HepG2 (cell line): ENCODE measurements around the gene HMCN2. TPM values are rescaled to one million over a fixed set of nuclear protein-coding genes. Genes with fewer than 3 reads are reported as not detected.

Experiments
- ATAC-seq: fragments of 200-7000 bp; cut with Tn5 transposase; 3 replicates; pipeline ENCODE4 v1.9.1; 2020; ENCODE audit warnings: mild to moderate bottlenecking, moderate library complexity
- BruUV-seq: library from RNA; stranded (reverse); fragments of 400-500 nt; replicated peaks from 2 replicates; lab custom pipeline; 2021; lab: Mats Ljungman, UMichigan
- CTCF ChIA-PET: fragments of 300-600 bp; formaldehyde crosslinking; extraction: SDS; loops from one replicate; lab custom pipeline; 2021; ENCODE audit warnings: low total read pairs, inconsistent platforms, low intra/inter-chr PET ratio; lab: Yijun Ruan, JAX
- POLR2A ChIA-PET: fragments of 350-600 bp; sonication (Branson Sonifier 250); formaldehyde crosslinking; loops from one replicate; lab custom pipeline; 2020; ENCODE audit warnings: antibody characterized with exemption, inconsistent platforms; lab: Yijun Ruan, JAX
- DNase-seq: peaks from one replicate; pipeline ENCODE4 v3.0.0-alpha.2; 2015; ENCODE audit warnings: low spot score
- FAIRE-seq: peaks from 3 replicates; lab custom pipeline; 2011; peaks lifted over from hg19 to GRCh38; lab: Jason Lieb, UNC
- H2AFZ ChIP-seq: one replicate; pipeline ENCODE4 v1.6.1; 2011; ENCODE audit warnings: low read length, inconsistent platforms
- H3K27ac ChIP-seq: fragments of 300-600 bp; 3 replicates; pipeline ENCODE4 v1.8.0; 2011; ENCODE audit warnings: mixed run types, mild to moderate bottlenecking, mixed read lengths, low read length, inconsistent platforms; ENCODE audit not compliant: insufficient read depth; ENCODE audit errors: extremely low read length
- H3K27me3 ChIP-seq, 2 experiments: fragments of 200-600 bp in 1 of 2; 2 replicates in 1 of 2; 3 replicates in 1 of 2; pipeline versions ENCODE4 v1.6.0 to v1.8.0; 2011; ENCODE audit warnings: low read length in 2 of 2, mild to moderate bottlenecking in 2 of 2, moderate library complexity in 2 of 2, inconsistent platforms in 1 of 2; ENCODE audit not compliant: insufficient read depth in 2 of 2, control insufficient read depth in 1 of 2
- H3K36me3 ChIP-seq, 2 experiments: fragments of 200-600 bp in 1 of 2; replicated peaks in 1 of 2; 2 replicates in 1 of 2; 3 replicates in 1 of 2; pipeline versions ENCODE4 v1.5.1 to v1.8.0; 2011; ENCODE audit warnings: low read length in 2 of 2, inconsistent platforms in 1 of 2; ENCODE audit not compliant: insufficient read depth in 2 of 2, control insufficient read depth in 1 of 2
- H3K4me1 ChIP-seq: 2 replicates; pipeline ENCODE4 v1.5.1; 2012; ENCODE audit warnings: low read length, inconsistent platforms; ENCODE audit not compliant: insufficient read depth
- H3K4me2 ChIP-seq: 2 replicates; pipeline ENCODE4 v1.6.0; 2011; ENCODE audit warnings: low read depth, low read length, inconsistent platforms
- H3K4me3 ChIP-seq, 3 experiments: fragments of 200-600 bp in 1 of 3; sonication (generic), shearing (Covaris generic) in 1 of 3; replicated peaks in 1 of 3; 2 replicates each; pipeline ENCODE4 v1.5.1; 2011 to 2016; ENCODE audit warnings: low read length in 3 of 3, inconsistent platforms in 2 of 3, low read depth in 2 of 3, mild to moderate bottlenecking in 2 of 3, control low read depth in 1 of 3, mixed read lengths in 1 of 3; ENCODE audit not compliant: insufficient read depth in 1 of 3
- H3K79me2 ChIP-seq: one replicate; pipeline ENCODE4 v1.6.1; 2011; ENCODE audit warnings: low read length, inconsistent platforms; ENCODE audit not compliant: insufficient read depth
- H3K9ac ChIP-seq: 2 replicates; pipeline ENCODE4 v1.6.0; 2011; ENCODE audit warnings: mild to moderate bottlenecking, low read depth, low read length, inconsistent platforms; ENCODE audit not compliant: insufficient read depth
- H3K9me3 ChIP-seq: 2 replicates; pipeline ENCODE4 v1.5.1; 2012; ENCODE audit warnings: mild to moderate bottlenecking, low read length
- H4K20me1 ChIP-seq: 2 replicates; pipeline ENCODE4 v1.6.0; 2011; ENCODE audit warnings: inconsistent platforms, mild to moderate bottlenecking, low read length, moderate library complexity; ENCODE audit not compliant: insufficient read depth
- KAT8 ChIP-seq: IDR thresholded peaks from 2 replicates; pipeline ENCODE4 v1.6.1; 2016; ENCODE audit warnings: missing genetic modification reagents, missing compliant biosample characterization
- MED8 ChIP-seq: sonication (generic); formaldehyde crosslinking; IDR thresholded peaks from 2 replicates; pipeline ENCODE4 v1.8.1; 2023; ENCODE audit warnings: mild to moderate bottlenecking, missing genetic modification reagents; ENCODE audit not compliant: insufficient replicate concordance
- POLR2A ChIP-seq, 2 experiments: IDR thresholded peaks; 2 replicates each; pipeline ENCODE4 v1.6.1; 2011; ENCODE audit warnings: low read depth in 2 of 2, low read length in 2 of 2, mild to moderate bottlenecking in 1 of 2, moderate library complexity in 1 of 2; ENCODE audit not compliant: insufficient read depth in 1 of 2
- TRAFD1 ChIP-seq: sonication (generic); formaldehyde crosslinking; IDR thresholded peaks from 2 replicates; pipeline ENCODE4 v1.5.1; 2020; ENCODE audit warnings: missing genetic modification reagents, mild to moderate bottlenecking, borderline replicate concordance
- ZC3H13 ChIP-seq: sonication (generic); formaldehyde crosslinking; IDR thresholded peaks from 2 replicates; pipeline ENCODE4 v1.8.1; 2023; ENCODE audit warnings: mild to moderate bottlenecking, missing genetic modification reagents, moderate library complexity
- ZFP36 ChIP-seq: fragments of 150-350 bp; IDR thresholded peaks from 2 replicates; pipeline ENCODE4 v1.6.1; 2018; ENCODE audit warnings: borderline replicate concordance, low read length, low read depth; ENCODE audit not compliant: partially characterized antibody
- ZKSCAN5 ChIP-seq: sonication (generic); formaldehyde crosslinking; IDR thresholded peaks from 2 replicates; pipeline ENCODE4 v1.5.1; 2020; ENCODE audit warnings: mild to moderate bottlenecking, missing genetic modification reagents
- ZNF44 ChIP-seq: sonication (generic); formaldehyde crosslinking; IDR thresholded peaks from 2 replicates; pipeline ENCODE4 v1.5.1; 2020; ENCODE audit warnings: mild to moderate bottlenecking, missing genetic modification reagents
- ZNF775 ChIP-seq: sonication (generic); formaldehyde crosslinking; IDR thresholded peaks from 2 replicates; pipeline ENCODE4 v1.4.0; 2020; ENCODE audit warnings: missing genetic modification reagents, mild to moderate bottlenecking, moderate library complexity, borderline replicate concordance
- WGBS: methylation state at CpG from one replicate; pipeline ENCODE4 v1.1.6; 2017; ENCODE audit warnings: low lambda C conversion rate; 5-methylcytosine and 5-hydroxymethylcytosine counted together
- in situ Hi-C: cut with HindIII; loops from 2 replicates; pipeline ENCODE4 v1.10.0; 2017; ENCODE audit warnings: low pct_unique_long_range_greater_than_20kb; ENCODE audit not compliant: extremely low pct_ligation_motif_present
- intact Hi-C: fragments of 100-400 bp; cut with micrococcal nuclease; formaldehyde crosslinking; loops from one replicate; pipeline ENCODE4 v1.10.0; 2022; ENCODE audit not compliant: unreplicated experiment
- polyA plus RNA-seq, 8 experiments: library from polyadenylated mRNA; depleted of rRNA in 3 of 8; stranded (reverse) in 7 of 8; unstranded in 1 of 8; fragments of >200 nt; fragmentation: Illumina TruSeq in 4 of 8; extraction: Trizol in 4 of 8; gene quantifications; 2 replicates each; pipeline versions ENCODE4 v1.2.1 to v1.2.3, GENCODE V29; 2011 to 2016; ENCODE audit warnings: low read depth in 4 of 8, missing spikeins in 1 of 8, mixed read lengths in 1 of 8; ENCODE audit not compliant: insufficient read depth in 1 of 8
- total RNA-seq, 5 experiments: library from RNA; depleted of rRNA; stranded (reverse); fragments of >200 nt; fragmentation: Illumina TruSeq; extraction: Trizol; gene quantifications; 2 replicates each; pipeline ENCODE4 v1.2.3, GENCODE V29; 2016; ENCODE audit warnings: low read depth in 1 of 5
- TF ChIP-seq, protein P1 (sequence below): sonication (generic); formaldehyde crosslinking; IDR thresholded peaks from 2 replicates; pipeline ENCODE4 v1.4.0; 2020; ENCODE audit warnings: mild to moderate bottlenecking, missing genetic modification reagents
- TF ChIP-seq, protein P2 (sequence below): sonication (generic); formaldehyde crosslinking; IDR thresholded peaks from 2 replicates; pipeline ENCODE4 v1.4.0; 2020; ENCODE audit warnings: missing genetic modification reagents, borderline replicate concordance

HMCN2 gene
- total and polyA plus RNA-seq, 2 of the 13 experiments (the other 11 are each of a cell fraction or from before 2014, with no cell fraction given), result 0.09 TPM; not detected in 1

GRCh38 chr9:130466537-130467217, 201.1 kb downstream of the HMCN2 start:
- Histone ChIP-seq H2AFZ (no peak overlapping the region), H3K4me2 (no peak overlapping the region), H4K20me1 (no peaks in the 10 kb centered on the region), H3K9ac (no peak overlapping the region), H3K27ac (no peak overlapping the region), H3K4me1 (no peaks in the 10 kb centered on the region), H3K36me3 (peaks cover 0 to 3% of the 10 kb centered on the region in 2 experiments; a peak in 1 of 5 replicates), H3K27me3 (no peaks in the 10 kb centered on the region), H3K4me3 (no peak overlapping the region), H3K79me2 (no peaks in the 10 kb centered on the region), H3K9me3 (no peaks in the 10 kb centered on the region)
- BruUV-seq, result no TSS peak
- POLR2A ChIA-PET, result no interaction called here
- TF ChIP-seq KAT8 (CRISPR knock-in tag), result no peak
- no peak for TF ChIP-seq ZFP36
- CTCF ChIA-PET, result no interaction called here
- DNase-seq, result no peak
- intact Hi-C loops (no loop called here), in situ Hi-C loops (no loop called here)
- peak; percentile 17; the same call in 1 of the 3 replicates for ATAC-seq
- FAIRE-seq, result no peak
- WGBS, result 79% methylated on average over 6 of the region's 20 CpGs

- intact Hi-C loops (no loop called here), in situ Hi-C loops (no loop called here)
- DNase-seq (no peak), ATAC-seq (no peak), FAIRE-seq (no peak)
- CTCF ChIA-PET, result no interaction called here
- Histone ChIP-seq H3K79me2 (no peaks in the 10 kb centered on the region), H4K20me1 (no peaks in the 10 kb centered on the region), H3K9me3 (no peaks in the 10 kb centered on the region), H3K9ac (no peak overlapping the region), H2AFZ (no peak overlapping the region), H3K4me2 (no peak overlapping the region), H3K27me3 (no peaks in the 10 kb centered on the region), H3K4me1 (no peaks in the 10 kb centered on the region), H3K36me3 (peaks cover 0 to 3% of the 10 kb centered on the region in 2 experiments; a peak in 1 of 5 replicates), H3K4me3 (no peak overlapping the region), H3K27ac (no peak overlapping the region)
- POLR2A ChIA-PET, result no interaction called here
- 98% methylated on average over 9 of the region's 13 CpGs for WGBS
- BruUV-seq, result no TSS peak
- TF ChIP-seq, protein P1, sequence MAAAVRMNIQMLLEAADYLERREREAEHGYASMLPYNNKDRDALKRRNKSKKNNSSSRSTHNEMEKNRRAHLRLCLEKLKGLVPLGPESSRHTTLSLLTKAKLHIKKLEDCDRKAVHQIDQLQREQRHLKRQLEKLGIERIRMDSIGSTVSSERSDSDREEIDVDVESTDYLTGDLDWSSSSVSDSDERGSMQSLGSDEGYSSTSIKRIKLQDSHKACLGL (CRISPR knock-in tag), result no peak
- no peak for TF ChIP-seq ZC3H13 (CRISPR knock-in tag)
- no peak for TF ChIP-seq ZNF775 (CRISPR knock-in tag)
- TF ChIP-seq, protein P2, sequence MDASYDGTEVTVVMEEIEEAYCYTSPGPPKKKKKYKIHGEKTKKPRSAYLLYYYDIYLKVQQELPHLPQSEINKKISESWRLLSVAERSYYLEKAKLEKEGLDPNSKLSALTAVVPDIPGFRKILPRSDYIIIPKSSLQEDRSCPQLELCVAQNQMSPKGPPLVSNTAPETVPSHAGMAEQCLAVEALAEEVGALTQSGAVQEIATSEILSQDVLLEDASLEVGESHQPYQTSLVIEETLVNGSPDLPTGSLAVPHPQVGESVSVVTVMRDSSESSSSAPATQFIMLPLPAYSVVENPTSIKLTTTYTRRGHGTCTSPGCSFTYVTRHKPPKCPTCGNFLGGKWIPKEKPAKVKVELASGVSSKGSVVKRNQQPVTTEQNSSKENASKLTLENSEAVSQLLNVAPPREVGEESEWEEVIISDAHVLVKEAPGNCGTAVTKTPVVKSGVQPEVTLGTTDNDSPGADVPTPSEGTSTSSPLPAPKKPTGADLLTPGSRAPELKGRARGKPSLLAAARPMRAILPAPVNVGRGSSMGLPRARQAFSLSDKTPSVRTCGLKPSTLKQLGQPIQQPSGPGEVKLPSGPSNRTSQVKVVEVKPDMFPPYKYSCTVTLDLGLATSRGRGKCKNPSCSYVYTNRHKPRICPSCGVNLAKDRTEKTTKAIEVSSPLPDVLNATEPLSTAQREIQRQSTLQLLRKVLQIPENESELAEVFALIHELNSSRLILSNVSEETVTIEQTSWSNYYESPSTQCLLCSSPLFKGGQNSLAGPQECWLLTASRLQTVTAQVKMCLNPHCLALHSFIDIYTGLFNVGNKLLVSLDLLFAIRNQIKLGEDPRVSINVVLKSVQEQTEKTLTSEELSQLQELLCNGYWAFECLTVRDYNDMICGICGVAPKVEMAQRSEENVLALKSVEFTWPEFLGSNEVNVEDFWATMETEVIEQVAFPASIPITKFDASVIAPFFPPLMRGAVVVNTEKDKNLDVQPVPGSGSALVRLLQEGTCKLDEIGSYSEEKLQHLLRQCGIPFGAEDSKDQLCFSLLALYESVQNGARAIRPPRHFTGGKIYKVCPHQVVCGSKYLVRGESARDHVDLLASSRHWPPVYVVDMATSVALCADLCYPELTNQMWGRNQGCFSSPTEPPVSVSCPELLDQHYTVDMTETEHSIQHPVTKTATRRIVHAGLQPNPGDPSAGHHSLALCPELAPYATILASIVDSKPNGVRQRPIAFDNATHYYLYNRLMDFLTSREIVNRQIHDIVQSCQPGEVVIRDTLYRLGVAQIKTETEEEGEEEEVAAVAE, result no peak
- TF ChIP-seq ZNF44, result no peak
- no peak for TF ChIP-seq POLR2A (IDR thresholded peaks at IDR 0.05; ENCODE audit: insufficient read depth in 1 of 2, low read depth in 2 of 2, low read length in 2 of 2)
- no peak for TF ChIP-seq TRAFD1 (CRISPR knock-in tag)
- TF ChIP-seq ZKSCAN5 (CRISPR knock-in tag), result no peak
- no peak for TF ChIP-seq MED8 (CRISPR knock-in tag)
Observed at GRCh38 chr9:130467316-130467715, 201.8 kb downstream of the HMCN2 start.
